GM21723 (cell line): ENCODE measurements around the gene FLNB.
"Not testable (repeated sequence)": the region's sequence is repeated elsewhere in the genome, so short reads cannot be mapped to it uniquely, and the experiment has no call there.

ENCODE experiments used
- ATAC-seq: cut with Tn5 transposase; IDR thresholded peaks from one replicate; pipeline ENCODE4 v1.9.1; 2021; ENCODE audit warnings: mild to moderate bottlenecking, moderate library complexity; ENCODE audit not compliant: unreplicated experiment

Gene FLNB

GRCh38 chr3:58051196-58051595 lies 43.0 kb downstream of the FLNB start:
- no peak for ATAC-seq

GRCh38 chr3:58051658-58052261 lies 43.5 kb downstream of the FLNB start:
- not testable (repeated sequence) for ATAC-seq

DNA sequence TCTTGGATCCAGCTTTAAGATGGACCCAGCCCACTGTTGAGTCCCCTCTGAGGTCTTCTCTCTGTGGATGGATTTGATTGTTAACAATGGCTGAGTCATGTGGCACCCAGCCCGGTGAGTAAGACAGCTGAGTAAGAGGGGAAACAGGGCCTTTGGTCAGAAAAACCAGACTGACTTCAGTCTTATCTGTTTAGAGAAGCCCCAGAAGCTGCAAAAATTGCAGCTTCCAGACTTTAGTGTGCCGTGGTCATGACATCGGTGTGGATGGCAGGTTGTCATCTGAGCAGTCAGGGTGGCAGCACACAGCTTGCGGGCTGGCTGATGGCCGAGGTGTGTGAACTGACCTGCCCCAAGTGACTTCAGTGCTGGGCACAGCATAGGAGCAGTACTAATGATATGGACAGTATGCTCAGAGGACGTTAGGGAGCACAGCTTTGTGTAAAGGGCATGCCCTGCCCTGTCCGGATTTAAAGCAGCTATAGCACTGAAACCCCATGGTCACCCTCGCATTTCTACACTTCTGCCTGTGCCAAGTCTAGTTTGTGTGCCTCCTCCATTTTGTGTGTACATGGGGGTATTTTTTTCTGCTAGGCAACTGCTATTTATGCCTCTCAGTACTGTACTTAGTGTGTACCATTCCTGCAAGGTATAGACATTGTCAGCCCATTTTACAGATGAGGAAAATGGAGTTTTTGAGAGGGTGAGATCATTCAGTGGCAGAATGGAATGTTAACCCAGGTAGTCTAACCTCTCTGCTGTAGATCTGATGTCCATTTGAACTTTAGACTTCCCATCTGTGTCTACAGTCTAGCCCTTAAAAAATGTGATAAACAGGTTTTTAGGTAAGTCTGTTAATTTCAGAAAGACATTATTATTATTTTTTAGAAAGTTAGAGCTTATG lies 44.4 kb downstream of the FLNB start:
- ATAC-seq = no peak

DNA sequence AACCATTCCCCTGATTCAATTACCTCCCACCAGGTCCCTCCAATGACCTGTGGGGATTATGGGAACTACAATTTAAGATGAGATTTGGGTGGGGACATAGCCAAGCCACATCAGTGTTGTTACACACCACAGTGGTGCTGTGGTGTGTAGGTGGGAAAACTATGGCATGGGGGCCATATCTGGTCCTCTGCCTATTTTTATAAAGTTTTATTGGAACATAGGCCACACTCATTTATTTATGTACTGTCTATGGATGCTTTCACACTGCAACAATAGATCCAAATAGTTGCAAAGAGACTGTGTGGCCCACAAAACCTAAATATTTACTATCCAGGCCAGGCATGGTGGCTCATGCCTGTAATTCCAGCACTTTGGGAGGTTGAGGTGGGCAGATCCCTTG lies 46.4 kb downstream of the FLNB start:
- ATAC-seq = no peak

DNA sequence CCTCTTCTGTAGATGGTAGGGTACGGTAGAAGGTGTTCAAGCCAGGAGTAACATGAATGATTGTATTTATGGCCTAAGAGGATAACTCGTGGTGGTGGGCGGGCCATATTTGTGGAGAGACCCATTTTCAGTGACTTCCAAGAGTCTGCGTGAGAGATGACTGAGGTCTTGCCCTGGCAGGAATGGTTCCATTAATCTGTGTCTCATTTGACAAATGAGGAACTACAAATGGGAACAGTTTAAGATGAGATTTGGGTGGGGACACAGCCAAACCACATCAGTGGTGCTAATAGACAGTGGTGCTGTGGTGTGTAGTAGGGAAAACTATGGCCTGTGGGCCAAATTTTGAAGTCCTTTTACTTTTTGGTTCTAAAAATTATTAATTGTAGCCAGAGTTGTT lies 47.1 kb downstream of the FLNB start:
- no peak for ATAC-seq

- ATAC-seq = not testable (repeated sequence)
Measured at GRCh38 chr3:58055891-58056290, 47.7 kb downstream of the FLNB start.

GRCh38 chr3:58058361-58059263 lies 50.4 kb downstream of the FLNB start:
- no peak for ATAC-seq

GRCh38 chr3:58059349-58060321 lies 51.4 kb downstream of the FLNB start:
- ATAC-seq = no peak

DNA sequence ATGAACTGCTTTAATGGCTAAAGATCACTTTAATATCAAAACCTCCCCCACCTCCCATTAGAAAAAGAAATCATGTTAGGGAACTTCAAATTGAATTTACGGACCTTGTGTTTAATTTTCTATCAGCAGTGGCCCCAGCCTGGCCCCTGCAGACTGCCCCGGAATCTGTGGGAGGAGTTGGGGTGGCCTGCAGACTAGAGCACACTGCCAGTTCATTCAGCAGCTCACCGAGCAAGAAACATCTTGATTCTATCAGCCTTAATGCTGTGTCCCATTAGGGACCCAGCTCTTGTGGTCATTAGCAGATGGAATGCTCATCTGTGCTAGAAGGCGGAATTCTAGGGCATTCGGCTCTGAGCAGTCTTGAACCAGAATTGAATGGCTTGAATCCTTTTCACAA lies 54.2 kb downstream of the FLNB start:
- ATAC-seq = no peak

DNA sequence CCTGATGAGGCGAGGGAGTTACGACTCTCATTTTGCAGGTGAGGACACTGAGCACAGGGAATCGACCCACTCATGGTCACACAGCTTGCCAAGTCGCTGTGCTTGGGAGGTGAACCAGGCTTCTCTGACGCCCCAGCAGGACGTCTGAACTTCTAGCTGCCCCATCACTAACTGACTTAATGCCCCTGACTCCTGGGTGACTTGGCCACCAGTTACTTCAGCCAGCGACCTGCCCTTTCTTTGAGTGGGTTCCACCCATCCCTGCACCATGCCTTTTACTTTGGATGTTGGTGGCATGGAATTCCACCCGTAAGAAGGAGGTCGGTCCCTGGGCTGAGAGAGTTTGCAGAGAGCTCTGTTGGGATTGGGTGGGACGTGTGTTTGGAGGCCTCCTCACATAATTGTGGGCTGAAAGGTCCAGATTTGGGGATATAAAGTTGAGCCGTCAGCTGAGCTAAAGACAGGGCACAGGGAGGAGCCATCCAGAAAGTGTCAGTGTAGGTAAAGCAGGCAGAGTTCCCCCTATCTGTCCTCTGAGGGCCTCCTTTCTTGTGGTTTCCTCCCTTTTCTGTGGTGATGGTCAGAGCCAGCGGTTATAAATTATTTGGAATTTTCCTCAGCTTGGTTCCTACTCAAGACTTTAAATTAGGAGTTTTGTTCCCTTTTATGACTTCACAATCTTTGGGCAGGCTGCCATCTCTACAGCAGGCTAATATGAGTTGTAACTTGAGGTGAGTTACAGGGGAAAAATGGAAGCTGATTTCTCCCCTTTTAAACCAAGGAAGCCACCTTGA lies 55.0 kb downstream of the FLNB start:
- no peak for ATAC-seq

GRCh38 chr3:58064923-58065638 lies 56.9 kb downstream of the FLNB start:
- no peak for ATAC-seq

- ATAC-seq = no peak
Measured at GRCh38 chr3:58065700-58066167, 57.5 kb downstream of the FLNB start.

DNA sequence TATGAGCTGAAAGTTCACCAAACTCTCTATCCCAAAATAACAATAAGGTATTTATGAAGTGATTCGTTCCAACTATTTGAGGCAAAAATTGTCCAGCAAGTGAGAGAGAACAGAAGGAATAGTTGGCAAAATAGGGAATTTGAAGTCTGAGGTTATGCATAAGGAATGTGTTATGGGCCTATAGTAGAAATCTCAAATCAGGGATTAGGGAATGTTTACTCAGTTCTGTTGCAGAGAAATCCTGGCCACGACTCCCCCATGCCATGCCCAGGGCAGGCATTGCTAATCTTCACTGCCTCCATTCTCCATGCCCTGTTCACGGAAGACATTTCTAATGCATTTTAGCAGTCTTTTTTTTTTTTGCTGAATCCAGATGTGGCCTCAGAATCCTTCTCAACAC lies 58.6 kb downstream of the FLNB start:
- no peak for ATAC-seq

DNA sequence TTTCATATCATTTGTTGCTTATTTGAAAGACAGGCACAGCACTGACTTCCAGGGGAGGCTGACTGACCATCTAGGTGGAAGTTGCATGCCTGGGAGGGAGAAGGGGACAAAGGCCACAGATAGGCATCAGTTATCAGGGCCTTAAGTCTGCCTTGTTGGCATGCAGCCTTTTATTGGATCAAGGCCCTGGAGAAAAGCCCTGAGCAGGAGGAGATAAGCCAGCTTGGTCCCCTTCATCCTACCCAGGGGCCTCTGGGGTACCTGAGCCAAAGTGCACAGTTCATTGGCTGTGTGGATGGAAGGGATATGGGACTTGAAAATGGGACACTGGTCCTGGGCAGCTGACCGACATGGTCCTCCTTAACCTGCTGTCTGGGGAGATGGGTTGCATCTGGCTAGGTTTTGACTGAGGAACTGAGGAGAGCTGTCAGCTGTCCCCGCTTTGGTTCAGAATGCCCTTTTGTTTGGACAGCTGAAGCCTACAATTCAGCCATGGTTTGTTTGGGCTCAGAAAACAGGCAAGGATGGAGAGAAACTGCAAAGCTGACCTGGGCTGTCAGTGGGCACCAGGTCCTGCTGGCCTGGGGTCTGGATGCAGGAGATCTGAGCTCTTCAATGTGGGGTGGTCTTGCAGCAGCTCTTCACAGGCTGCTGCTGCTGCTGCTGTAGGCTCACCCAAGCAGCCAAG lies 60.0 kb downstream of the FLNB start:
- no peak for ATAC-seq

GRCh38 chr3:58071480-58071971 lies 63.3 kb downstream of the FLNB start:
- no peak for ATAC-seq

GRCh38 chr3:58072052-58072762 lies 64.0 kb downstream of the FLNB start:
- ATAC-seq = no peak

- ATAC-seq = no peak
Measured at GRCh38 chr3:58072763-58073130, 64.5 kb downstream of the FLNB start.
